ENCODE measurements around the gene TLE5.
A peak's percentile ranks its signal among the peaks of the same experiment; 100 is the strongest.
"Not testable (repeated sequence)": the region's sequence is repeated elsewhere in the genome, so short reads cannot be mapped to it uniquely, and the experiment has no call there.

Gene TLE5

GRCh38 chr19:3060857-3061181 is 1.5 kb downstream of the TLE5 start:
- no peak for DNase-seq

DNA sequence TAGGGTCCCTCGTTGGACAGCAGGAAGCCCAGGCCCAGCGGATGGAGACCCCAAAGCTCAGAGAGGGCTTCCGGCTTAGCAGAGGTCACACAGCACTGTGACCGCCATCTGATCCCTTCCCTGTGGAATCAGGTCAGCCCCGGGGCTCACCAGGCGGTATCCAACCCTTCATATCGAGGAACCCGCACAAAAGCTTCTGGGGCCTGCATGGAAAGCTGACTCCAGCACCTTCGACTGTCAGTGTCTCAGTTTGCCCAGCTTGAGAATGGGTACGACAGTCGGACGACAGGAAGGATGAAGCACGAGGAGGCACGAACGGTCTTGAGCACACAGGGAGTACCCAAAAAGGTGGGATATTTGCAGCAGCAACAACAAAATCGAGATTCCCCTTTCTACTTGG is 2.6 kb downstream of the TLE5 start:
- no peak for DNase-seq

DNA sequence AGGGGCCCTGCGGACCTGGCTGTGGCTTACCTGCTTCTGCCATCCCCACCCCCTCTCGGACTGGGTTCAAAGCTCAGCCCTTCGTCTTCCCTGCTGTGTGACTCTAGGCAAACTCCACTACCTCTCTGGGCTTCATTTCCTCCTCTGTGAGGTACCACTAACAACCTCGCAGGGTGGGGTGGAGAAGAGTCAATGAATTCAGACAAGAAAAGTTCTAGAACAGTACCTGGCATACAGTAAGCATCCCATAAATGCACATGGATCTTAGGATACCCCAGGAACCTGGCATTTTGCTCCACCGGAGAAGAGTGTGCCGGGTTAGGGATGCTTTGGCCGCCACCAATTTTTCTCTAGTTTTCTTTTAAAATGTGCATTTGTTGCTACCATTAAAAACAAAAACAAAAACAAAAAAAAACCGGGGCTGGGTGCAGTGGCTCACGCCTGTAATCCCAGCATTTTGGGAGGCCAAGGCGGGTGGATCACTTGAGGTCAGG is 3.4 kb downstream of the TLE5 start:
- DNase-seq, result no peak

GRCh38 chr19:3058009-3058820 is 4.1 kb downstream of the TLE5 start:
- no peak for DNase-seq

DNA sequence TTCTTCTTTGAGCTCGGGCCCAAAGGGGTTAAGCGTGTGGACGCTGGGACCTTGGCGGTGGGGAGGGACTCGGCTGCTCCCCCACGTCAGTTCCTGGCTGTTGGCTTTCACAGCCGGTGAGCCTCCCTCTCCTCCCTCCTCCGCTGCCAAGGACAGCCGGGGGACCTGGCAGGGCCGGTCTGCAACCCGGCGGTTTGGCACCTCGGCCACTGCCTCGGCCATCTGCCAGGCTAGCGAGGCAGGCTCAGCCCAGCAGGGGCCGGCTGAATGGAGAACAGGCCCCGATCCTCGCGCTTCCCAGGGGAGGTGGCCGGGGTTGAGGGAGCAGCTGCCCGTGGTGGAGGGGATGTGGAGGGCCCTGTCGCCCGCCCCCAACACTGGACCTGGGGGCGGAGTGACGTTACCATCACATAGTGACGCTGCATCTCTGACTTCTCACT is 5.0 kb downstream of the TLE5 start:
- no peak for DNase-seq

- no peak for DNase-seq
These were observed 5.7 kb downstream of the TLE5 start for GRCh38 chr19:3056417-3057088.

GRCh38 chr19:3055741-3056416 is 6.4 kb downstream of the TLE5 start:
- DNase-seq, result no peak

- DNase-seq, result no peak
These were observed 7.1 kb downstream of the TLE5 start for GRCh38 chr19:3054972-3055740.

- DNase-seq, result no peak
These were observed 7.9 kb downstream of the TLE5 start for GRCh38 chr19:3054265-3054971.

GRCh38 chr19:3053780-3054179 is 8.5 kb downstream of the TLE5 start:
- no peak for DNase-seq

GRCh38 chr19:3053218-3053621 is 9.1 kb downstream of the TLE5 start:
- no peak for DNase-seq

GRCh38 chr19:3050016-3050415 is 12.3 kb downstream of the TLE5 start:
- not testable (repeated sequence) for DNase-seq

- no peak for DNase-seq
These were observed 13.2 kb downstream of the TLE5 start for GRCh38 chr19:3049089-3049488.

DNA sequence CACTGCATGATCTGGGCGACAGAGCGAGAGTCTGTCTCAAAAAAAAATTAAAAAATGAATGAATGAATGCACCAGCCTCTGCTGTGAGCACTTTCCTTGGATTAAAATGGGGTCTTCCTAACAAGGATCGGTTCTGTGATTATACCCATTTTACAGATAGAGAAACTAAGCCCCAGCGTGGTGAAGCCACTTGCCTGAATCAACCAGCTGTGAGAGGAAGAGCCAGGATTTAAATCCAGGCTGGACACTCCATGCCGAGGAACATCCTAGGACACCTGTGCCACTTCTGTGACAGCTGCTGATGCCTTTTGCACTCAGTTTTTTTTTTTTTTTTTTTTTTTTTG is 14.1 kb downstream of the TLE5 start:
- DNase-seq, result no peak

DNA sequence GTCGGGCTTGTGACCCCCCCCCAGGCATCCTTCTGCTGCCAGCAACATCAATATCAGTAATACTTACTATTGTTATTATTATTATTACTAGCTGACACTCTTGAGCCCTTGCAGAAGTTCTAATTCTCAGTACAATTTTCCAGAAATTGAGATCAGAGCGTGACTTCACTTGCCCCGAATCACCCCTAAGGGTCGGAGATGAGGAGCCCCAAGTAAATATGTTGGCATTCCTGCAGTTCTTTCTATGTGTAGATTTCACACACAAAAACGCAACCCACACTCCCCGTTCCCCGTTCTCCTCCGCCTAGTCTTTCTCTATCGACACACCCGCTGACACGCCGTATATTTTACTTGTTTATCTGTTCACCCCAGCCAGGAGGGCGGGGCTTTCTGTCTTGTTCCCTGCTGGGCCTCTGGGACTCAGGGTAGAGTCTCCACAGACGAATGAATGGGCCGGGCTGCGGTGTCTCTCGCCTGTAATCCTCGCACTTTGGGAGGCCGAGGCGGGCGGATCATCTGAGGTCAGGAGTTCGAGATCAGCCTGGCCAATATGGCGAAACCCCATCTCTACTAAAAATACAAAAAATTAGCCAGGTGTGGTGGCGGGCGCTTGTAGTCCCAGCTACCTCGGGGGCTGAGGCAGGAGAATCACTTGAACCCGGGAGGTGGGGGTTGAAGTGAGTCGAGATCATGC is 14.7 kb downstream of the TLE5 start:
- peak; percentile 71 to 75 for DNase-seq

DNA sequence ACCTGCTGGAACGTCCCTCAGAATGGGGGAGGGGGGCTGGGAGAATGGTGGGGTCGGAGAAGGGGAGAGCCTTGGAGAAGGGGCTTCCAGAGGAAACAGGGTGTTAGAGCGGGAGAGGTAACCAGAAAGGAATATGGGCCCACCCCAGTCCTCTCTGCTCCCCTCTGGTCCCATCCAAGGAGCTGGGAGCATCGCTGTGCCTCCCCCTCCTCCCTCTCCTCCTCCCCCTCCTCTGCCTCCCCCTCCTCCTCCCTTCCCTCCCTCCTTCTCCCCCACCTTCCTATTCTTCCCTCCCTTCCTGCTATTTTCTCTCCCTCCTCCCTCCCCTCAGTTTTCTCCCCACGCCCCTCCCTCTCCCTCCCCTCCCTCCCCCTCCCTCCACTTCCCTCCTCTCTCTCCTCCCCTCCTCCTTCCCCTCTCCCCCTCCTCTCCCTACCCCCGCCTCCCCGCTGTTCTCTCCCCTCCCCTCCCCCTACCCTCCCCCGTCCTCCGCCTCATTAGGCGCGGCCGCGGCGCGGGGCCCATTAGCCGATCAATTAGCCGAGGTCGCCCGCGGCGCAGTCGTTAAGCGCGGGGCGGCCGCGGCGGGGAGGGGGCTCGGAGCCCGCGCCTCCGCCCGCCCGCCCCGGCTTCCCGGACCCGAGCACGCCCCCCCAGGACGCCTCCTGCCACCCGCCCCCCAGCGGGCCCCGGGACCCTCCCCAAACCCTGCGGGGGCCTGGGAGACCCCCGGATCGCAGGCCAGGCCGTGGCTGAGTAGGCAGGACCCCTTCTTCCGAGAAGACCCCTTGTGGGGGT is 15.4 kb downstream of the TLE5 start:
- peak in 1 of 2 donors; percentile 39 for DNase-seq

DNA sequence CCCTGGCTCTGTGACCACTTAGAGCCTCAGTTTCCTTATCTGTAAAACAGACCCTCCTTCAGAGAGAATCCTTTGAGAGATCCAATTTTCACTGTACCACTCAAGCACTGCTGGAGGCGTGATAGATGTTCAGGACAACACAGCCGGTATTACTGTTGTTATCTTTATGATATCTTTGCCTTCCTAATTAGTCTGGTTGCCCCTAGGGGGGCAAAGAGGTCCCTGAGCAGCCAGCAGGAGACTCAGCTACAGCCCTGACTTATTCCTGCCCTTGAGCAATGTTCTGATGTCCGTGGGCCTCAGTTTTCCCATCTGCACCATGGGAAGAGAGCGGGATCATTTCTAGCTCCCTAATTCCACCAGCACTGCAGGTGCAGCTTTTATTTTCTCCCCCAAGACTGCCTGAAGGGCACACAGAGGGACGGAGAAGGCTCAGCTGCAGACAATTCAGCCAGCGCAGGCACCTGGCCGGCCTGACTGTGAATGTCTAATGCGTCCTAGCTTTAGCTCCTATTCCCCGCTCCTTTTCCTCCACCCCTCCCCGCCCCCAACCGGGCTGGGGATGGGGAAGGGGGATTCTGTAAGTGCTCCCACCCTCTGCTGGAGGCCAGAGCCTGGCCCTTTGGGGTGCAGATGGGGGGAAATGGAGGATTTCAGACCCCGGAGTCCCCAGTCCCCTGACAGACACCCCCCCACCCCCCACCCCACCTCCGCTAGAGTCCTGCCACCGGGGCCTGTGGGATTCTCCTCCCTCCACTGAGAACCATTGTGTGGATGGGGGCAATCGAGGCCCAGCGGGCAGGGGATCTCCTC is 16.2 kb downstream of the TLE5 start:
- no peak for DNase-seq

DNA sequence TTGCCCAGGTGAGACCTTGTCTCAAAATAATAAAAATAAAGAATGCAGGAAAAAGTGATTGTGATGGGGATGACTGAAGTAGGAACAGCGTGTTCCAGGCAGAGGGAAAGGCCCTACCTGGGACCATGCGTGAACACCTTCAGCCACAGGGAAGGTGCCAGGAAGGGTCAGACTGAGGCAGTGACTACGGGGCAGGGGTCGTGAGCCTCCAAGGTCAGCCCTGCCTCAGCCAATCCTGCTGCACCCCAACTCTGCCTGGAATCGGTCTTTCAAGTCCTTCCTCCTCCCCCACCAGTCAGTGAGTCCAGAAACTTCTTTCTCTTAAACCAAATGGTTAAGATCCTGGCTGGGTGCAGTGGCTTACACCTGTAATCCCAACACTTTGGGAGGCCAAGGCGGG is 17.1 kb downstream of the TLE5 start:
- DNase-seq, result no peak

DNA sequence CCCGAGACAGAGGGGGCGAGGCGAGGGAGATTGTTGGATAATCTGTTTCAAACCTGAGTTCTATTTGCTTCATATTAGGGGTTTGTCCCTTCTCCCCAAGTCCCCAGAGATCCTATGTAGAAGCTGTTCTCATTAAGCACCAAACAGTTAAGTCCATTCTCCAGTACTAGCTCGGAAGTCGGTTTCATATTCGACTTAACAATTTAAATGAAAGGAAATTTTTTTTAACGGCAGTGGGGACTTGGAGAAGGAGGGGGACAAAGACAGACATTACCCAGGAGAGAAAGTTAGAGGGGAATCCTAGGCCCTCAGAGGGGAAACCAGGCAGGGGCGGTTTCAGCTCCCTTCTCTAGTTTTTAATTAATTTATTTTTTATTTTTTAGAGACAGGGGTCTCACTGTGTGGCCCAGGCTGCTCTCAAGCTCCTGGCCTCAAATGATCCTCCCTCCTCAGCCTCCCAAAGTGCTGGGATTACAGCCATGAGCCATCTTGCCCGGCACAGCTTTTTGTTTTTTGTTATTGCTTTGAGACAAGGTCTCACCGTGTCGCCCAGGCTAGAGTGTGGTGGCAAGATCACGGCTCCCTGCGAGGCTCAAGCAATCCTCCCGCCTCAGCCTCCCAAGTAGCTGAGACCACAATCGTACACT is 19.6 kb downstream of the TLE5 start:
- no peak for DNase-seq

Measured in CD4-positive, alpha-beta T cell treated with Interleukin-1 beta for 1 hour (primary cell).